B cell (primary cell): ENCODE measurements around the gene ARID3B. TPM values are rescaled to one million over a fixed set of nuclear protein-coding genes. Genes with fewer than 3 reads are reported as not detected.

ENCODE experiments used
- ATAC-seq: fragments of 200-7000 bp; cut with Tn5 transposase; one replicate; pipeline ENCODE4 v1.10.0; 2021; ENCODE audit warnings: low read depth, mild to moderate bottlenecking, moderate number of reproducible peaks, moderate library complexity
- CTCF ChIA-PET: fragments of 350-600 bp; sonication (Branson Sonifier 250); formaldehyde crosslinking; loops from one replicate; lab custom pipeline; 2021; ENCODE audit warnings: antibody characterized with exemption, inconsistent platforms; lab: Charles Lee
- POLR2A ChIA-PET: fragments of 350-600 bp; sonication (Branson Sonifier 250); formaldehyde crosslinking; loops from one replicate; lab custom pipeline; 2021; ENCODE audit warnings: antibody characterized with exemption; lab: Charles Lee
- DNase-seq: peaks from one replicate; pipeline ENCODE4 v3.0.0; 2013
- H2AFZ ChIP-seq: 2 replicates; pipeline ENCODE4 v1.6.1; 2012; ENCODE audit warnings: mild to moderate bottlenecking, low read depth, low read length; ENCODE audit not compliant: insufficient read depth, poor library complexity, severe bottlenecking
- H3K27ac ChIP-seq, 2 donors: 1 replicate in 1 of 2; 2 replicates in 1 of 2; pipeline ENCODE4 v1.5.1; 2012 to 2013; ENCODE audit warnings: low read length in 2 of 2, mild to moderate bottlenecking in 2 of 2, moderate library complexity in 1 of 2
- H3K27me3 ChIP-seq, 4 experiments: fragments of 200-600 bp in 1 of 4; sonication (generic) in 1 of 4; replicated peaks in 1 of 4; 1 replicate in 2 of 4; 2 replicates in 2 of 4; pipeline versions ENCODE4 v1.6.1 to v1.7.0; 2013 to 2016; ENCODE audit warnings: low read length in 3 of 4, mild to moderate bottlenecking in 2 of 4, mixed read lengths in 1 of 4, moderate library complexity in 1 of 4; ENCODE audit not compliant: insufficient read depth in 4 of 4, control insufficient read depth in 3 of 4; ENCODE audit errors: control extremely low read depth in 1 of 4
- H3K36me3 ChIP-seq, 2 experiments: replicated peaks in 1 of 2; 1 replicate in 1 of 2; 2 replicates in 1 of 2; pipeline versions ENCODE4 v1.6.1 to v1.7.1; 2013; ENCODE audit warnings: low read length in 1 of 2; ENCODE audit not compliant: insufficient read depth in 2 of 2, control insufficient read depth in 1 of 2; ENCODE audit errors: control extremely low read depth in 1 of 2, extremely low read depth in 1 of 2
- H3K4me1 ChIP-seq, 2 donors: fragments of 200-600 bp in 1 of 2; sonication (generic) in 1 of 2; 1 replicate in 1 of 2; 2 replicates in 1 of 2; pipeline versions ENCODE4 v1.5.1 to v1.6.1; 2013 to 2017; ENCODE audit warnings: low read length in 2 of 2; ENCODE audit not compliant: control insufficient read depth in 2 of 2, insufficient read depth in 2 of 2
- H3K4me2 ChIP-seq: replicated peaks from 2 replicates; pipeline ENCODE3; 2012; ENCODE audit warnings: mild to moderate bottlenecking, low read depth, low read length; ENCODE audit not compliant: poor library complexity, severe bottlenecking
- H3K4me3 ChIP-seq, 5 experiments: fragments of 200-600 bp in 1 of 5; sonication (generic) in 1 of 5; 1 replicate in 3 of 5; 2 replicates in 2 of 5; pipeline versions ENCODE4 v1.5.1 to v1.7.0; 2011 to 2016; ENCODE audit warnings: low read length in 4 of 5, mild to moderate bottlenecking in 4 of 5, low read depth in 2 of 5, control low read depth in 1 of 5, moderate library complexity in 1 of 5; ENCODE audit not compliant: insufficient read depth in 1 of 5; ENCODE audit errors: control extremely low read depth in 1 of 5, extremely low read depth in 1 of 5
- H3K79me2 ChIP-seq: fragments of 200-600 bp; sonication (generic); one replicate; pipeline ENCODE4 v1.6.0; 2016; ENCODE audit warnings: low read length; ENCODE audit not compliant: control insufficient read depth, insufficient read depth
- H3K9ac ChIP-seq: fragments of 200-600 bp; sonication (generic); 2 replicates; pipeline ENCODE4 v1.6.1; 2017; ENCODE audit warnings: mild to moderate bottlenecking, low read length, moderate library complexity
- H3K9me3 ChIP-seq, 3 donors: one replicate each; pipeline versions ENCODE4 v1.6.1 to v1.7.1; 2013; ENCODE audit warnings: low read length in 2 of 3; ENCODE audit not compliant: control insufficient read depth in 2 of 3, insufficient read depth in 1 of 3; ENCODE audit errors: control extremely low read depth in 1 of 3
- H4K20me1 ChIP-seq: 2 replicates; pipeline ENCODE4 v1.6.0; 2012; ENCODE audit warnings: mild to moderate bottlenecking, low read length; ENCODE audit not compliant: insufficient read depth, control insufficient read depth, poor library complexity, severe bottlenecking
- H3K27ac Mint-ChIP-seq: one replicate; pipeline ENCODE4 v1.8.0; 2021; ENCODE audit warnings: mixed read lengths
- H3K27me3 Mint-ChIP-seq: one replicate; pipeline ENCODE4 v1.8.0; 2021; ENCODE audit warnings: mixed read lengths
- H3K4me1 Mint-ChIP-seq: one replicate; pipeline ENCODE4 v1.8.0; 2021; ENCODE audit warnings: mixed read lengths
- H3K4me3 Mint-ChIP-seq: one replicate; pipeline ENCODE4 v1.8.0; 2021; ENCODE audit warnings: mixed read lengths
- H3K9me3 Mint-ChIP-seq: one replicate; pipeline ENCODE4 v1.8.0; 2022; ENCODE audit warnings: mixed read lengths; ENCODE audit not compliant: insufficient read depth
- EZH2 ChIP-seq: IDR thresholded peaks from 2 replicates; pipeline ENCODE4 v1.6.1; 2012; ENCODE audit warnings: borderline replicate concordance, low read depth, mild to moderate bottlenecking, moderate library complexity, low read length; ENCODE audit not compliant: insufficient read depth, poor library complexity, severe bottlenecking
- WGBS: methylation state at CpG from one replicate; pipeline ENCODE4 v1.1.5; 2013; ENCODE audit warnings: missing lambda C conversion rate; ENCODE audit not compliant: insufficient coverage; 5-methylcytosine and 5-hydroxymethylcytosine counted together
- intact Hi-C: fragments of 100-400 bp; cut with micrococcal nuclease; formaldehyde crosslinking; loops from one replicate; pipeline ENCODE4 v1.10.0; 2022
- polyA plus RNA-seq: library from polyadenylated mRNA; depleted of rRNA; stranded (reverse); fragments of >200 nt; gene quantifications from 2 replicates; pipeline ENCODE4 v1.2.3, GENCODE V29; 2012
- total RNA-seq, 2 donors: library from RNA; stranded (reverse); fragments of 120-200 nt in 1 of 2; gene quantifications; 1 replicate in 1 of 2; 2 replicates in 1 of 2; pipeline versions ENCODE4 v1.2.3 to v1.2.4, GENCODE V29; 2013 to 2022
- TF ChIP-seq, protein P1 (sequence below): fragments of 200-600 bp; IDR thresholded peaks from one replicate; pipeline ENCODE4 v1.8.0; 2022; ENCODE audit warnings: antibody characterized with exemption, mild to moderate bottlenecking

The ARID3B gene
- total and polyA plus RNA-seq, 2 donors (not counting 1 experiment from before 2014, with no cell fraction given), result 23.0 to 31.0 TPM

DNA sequence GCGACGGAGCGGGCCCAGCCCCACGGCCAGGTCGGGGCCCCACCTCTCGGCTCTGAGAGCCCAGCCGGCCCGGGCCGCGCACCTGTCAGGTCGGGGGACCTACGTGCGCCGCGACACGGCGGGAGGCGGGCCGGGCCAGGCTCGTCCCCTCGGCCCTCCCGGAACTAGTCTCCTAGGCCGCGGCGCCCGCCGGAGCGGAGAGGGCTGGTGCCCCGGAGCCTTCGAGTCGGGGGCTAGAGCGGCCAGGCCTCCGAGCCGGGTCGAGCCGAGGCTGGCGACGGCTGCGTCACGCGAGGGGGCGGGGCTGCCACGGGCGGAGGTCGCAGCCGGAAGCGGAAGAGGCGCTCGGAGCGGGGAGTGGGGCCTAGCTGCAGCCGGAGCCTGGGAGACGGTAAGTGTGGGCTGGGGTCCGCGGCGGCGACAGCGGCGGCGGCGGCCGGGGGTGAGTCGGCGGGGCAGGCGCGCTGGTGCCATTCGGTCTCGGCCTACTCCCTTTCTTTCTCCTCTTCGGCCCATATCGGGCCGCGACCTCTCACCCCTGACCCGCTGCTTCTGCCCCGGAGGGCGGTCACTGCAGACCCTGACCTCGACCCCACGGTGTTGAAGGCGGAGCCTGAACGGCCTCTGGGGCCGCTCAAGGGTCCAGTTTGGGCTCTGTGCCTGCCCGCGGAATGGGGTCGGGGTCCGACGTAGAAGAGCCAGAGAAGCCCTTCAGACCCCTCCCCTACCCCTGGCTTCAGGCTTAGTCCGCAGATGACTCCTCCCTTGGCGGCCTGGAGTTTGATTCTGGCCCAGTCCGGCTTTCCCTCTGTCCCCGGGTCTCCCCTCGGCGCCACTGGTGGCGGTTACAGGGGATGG, 74.7 kb downstream of the ARID3B start, which contains the start of gene CLK3:
Gene CLK3, plus strand, starts transcription at position 329 of the 858 bp plus-strand sequence. CDS start 3,361 bp downstream, outside the sequence.
- Histone ChIP-seq H4K20me1 (peaks cover 50% of the 10 kb centered on the region), H2AFZ (peak within 1 kb of the TSS; percentile 85), H3K4me2 (peak within 1 kb of the TSS; percentile 99), H3K27me3 (no peaks in the 10 kb centered on the region), H3K79me2 (peaks cover 56% of the 10 kb centered on the region), H3K36me3 (peaks cover 0 to 24% of the 10 kb centered on the region in 2 experiments), H3K4me3 (peak within 1 kb of the TSS; percentile 50 to 100 (median 100)), H3K4me1 (peaks cover 18 to 39% of the 10 kb centered on the region in 2 donors), H3K9me3 (no peaks in the 10 kb centered on the region), H3K9ac (peak within 1 kb of the TSS; percentile 100), H3K27ac (peak within 1 kb of the TSS; percentile 99)
- peaks cover 37% of the 10 kb centered on the region for H3K4me1 Mint-ChIP-seq
- ATAC-seq (peak; percentile 80), DNase-seq (peak; percentile 96)
- H3K4me3 Mint-ChIP-seq, result peak within 1 kb of the TSS; percentile 92
- H3K9me3 Mint-ChIP-seq, result no peaks in the 10 kb centered on the region
- ChIA-PET POLR2A (interaction anchor here (1.3 to 1.8 kb wide), 5 partner anchors 11 to 172 kb away, joined by 4 to 12 read pairs (median 4); partner anchors contain the start of gene ARID3B), CTCF (interaction anchor here (0.7 to 17.8 kb wide), 5 partner anchors 17 to 335 kb away, joined by 3 to 371 read pairs (median 3); no protein-coding TSS in a partner anchor)
- TF ChIP-seq, protein P1, sequence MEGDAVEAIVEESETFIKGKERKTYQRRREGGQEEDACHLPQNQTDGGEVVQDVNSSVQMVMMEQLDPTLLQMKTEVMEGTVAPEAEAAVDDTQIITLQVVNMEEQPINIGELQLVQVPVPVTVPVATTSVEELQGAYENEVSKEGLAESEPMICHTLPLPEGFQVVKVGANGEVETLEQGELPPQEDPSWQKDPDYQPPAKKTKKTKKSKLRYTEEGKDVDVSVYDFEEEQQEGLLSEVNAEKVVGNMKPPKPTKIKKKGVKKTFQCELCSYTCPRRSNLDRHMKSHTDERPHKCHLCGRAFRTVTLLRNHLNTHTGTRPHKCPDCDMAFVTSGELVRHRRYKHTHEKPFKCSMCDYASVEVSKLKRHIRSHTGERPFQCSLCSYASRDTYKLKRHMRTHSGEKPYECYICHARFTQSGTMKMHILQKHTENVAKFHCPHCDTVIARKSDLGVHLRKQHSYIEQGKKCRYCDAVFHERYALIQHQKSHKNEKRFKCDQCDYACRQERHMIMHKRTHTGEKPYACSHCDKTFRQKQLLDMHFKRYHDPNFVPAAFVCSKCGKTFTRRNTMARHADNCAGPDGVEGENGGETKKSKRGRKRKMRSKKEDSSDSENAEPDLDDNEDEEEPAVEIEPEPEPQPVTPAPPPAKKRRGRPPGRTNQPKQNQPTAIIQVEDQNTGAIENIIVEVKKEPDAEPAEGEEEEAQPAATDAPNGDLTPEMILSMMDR, result no peak
- TF ChIP-seq EZH2, result no peak
- WGBS, result under 1% methylated on average over 85 of the region's 91 CpGs
- H3K27ac Mint-ChIP-seq, result peak within 1 kb of the TSS; percentile 97
- intact Hi-C loops, result loop anchor here (1.0 to 5.0 kb wide), 5 partner anchors 154 to 837 kb away; partner anchors contain the start of genes COX5A, PPCDC, SIN3A and UBL7
- no peaks in the 10 kb centered on the region for H3K27me3 Mint-ChIP-seq
